K562 (cell line): Measurements from ENCODE around the gene EHBP1L1. TPM values are rescaled to one million over a fixed set of nuclear protein-coding genes. Genes with fewer than 3 reads are reported as not detected.
A peak's percentile ranks its signal among the peaks of the same experiment; 100 is the strongest.

Experiments used
- ARID1B ChIP-seq: fragments of 450-650 bp; IDR thresholded peaks from 2 replicates; pipeline ENCODE4 v1.6.1; 2016; ENCODE audit warnings: antibody characterized with exemption, mild to moderate bottlenecking, inconsistent platforms
- BRD4 ChIP-seq: fragments of 200-600 bp; sonication (generic); IDR thresholded peaks from 2 replicates; pipeline ENCODE4 v1.6.1; 2017; ENCODE audit warnings: inconsistent platforms
- BRD9 ChIP-seq: fragments of 450-650 bp; IDR thresholded peaks from 2 replicates; pipeline ENCODE4 v1.6.1; 2018; ENCODE audit warnings: low read depth; ENCODE audit not compliant: partially characterized antibody
- CREB3 ChIP-seq: fragments of 450-650 bp; conservative IDR thresholded peaks from 2 replicates; pipeline ENCODE4 v1.6.1; 2016; ENCODE audit warnings: missing genetic modification characterization, low read depth, mild to moderate bottlenecking, missing compliant biosample characterization, moderate library complexity
- CREB5 ChIP-seq: fragments of 250-450 bp; sonication (Bioruptor Pico); IDR thresholded peaks from 2 replicates; pipeline ENCODE4 v1.5.0; 2020; ENCODE audit warnings: mild to moderate bottlenecking
- DPF2 ChIP-seq: fragments of 450-650 bp; IDR thresholded peaks from 2 replicates; pipeline ENCODE4 v1.6.1; 2016
- FUS ChIP-seq: fragments of 200-400 bp; formaldehyde crosslinking; optimal IDR thresholded peaks from 2 replicates; pipeline ENCODE3; 2017; ENCODE audit warnings: low read depth, low read length
- GTF2A2 ChIP-seq: IDR thresholded peaks from 2 replicates; pipeline ENCODE4 v1.6.1; 2016; ENCODE audit warnings: mild to moderate bottlenecking, missing genetic modification characterization, missing compliant biosample characterization
- JUND ChIP-seq, 2 experiments: IDR thresholded peaks; 2 replicates in 1 of 2; 3 replicates in 1 of 2; pipeline ENCODE4 v1.6.1; 2011; ENCODE audit warnings: borderline replicate concordance in 2 of 2, low read depth in 2 of 2, low read length in 2 of 2, improper control_type of control experiment in 1 of 2, missing biosample characterization in 1 of 2, missing genetic modification characterization in 1 of 2, missing genetic modification reagents in 1 of 2
- KDM5B ChIP-seq: fragments of 200-600 bp; sonication (generic); IDR thresholded peaks from 2 replicates; pipeline ENCODE4 v1.6.1; 2012; ENCODE audit warnings: low read depth, mild to moderate bottlenecking, moderate library complexity, low read length, control low read depth, inconsistent platforms; ENCODE audit not compliant: insufficient replicate concordance
- MECOM ChIP-seq: fragments of 250-450 bp; sonication (Bioruptor Pico); IDR thresholded peaks from 2 replicates; pipeline ENCODE4 v1.8.0; 2022; ENCODE audit warnings: inconsistent platforms
- MTF1 ChIP-seq: fragments of 250-450 bp; sonication (Bioruptor Pico); IDR thresholded peaks from 2 replicates; pipeline ENCODE4 v1.9.0; 2021; ENCODE audit warnings: moderate library complexity, mild to moderate bottlenecking, inconsistent platforms, borderline replicate concordance
- NCOR1 ChIP-seq: fragments of 450-650 bp; IDR thresholded peaks from 2 replicates; pipeline ENCODE4 v1.6.1; 2016; ENCODE audit warnings: mild to moderate bottlenecking, moderate library complexity
- NR2F6 ChIP-seq: fragments of 450-650 bp; formaldehyde crosslinking; IDR thresholded peaks from 2 replicates; pipeline ENCODE4 v1.4.0; 2020; ENCODE audit warnings: mild to moderate bottlenecking
- NRF1 ChIP-seq, 2 experiments: fragments of 450-650 bp; IDR thresholded peaks in 1 of 2; conservative IDR thresholded peaks in 1 of 2; 2 replicates each; pipeline ENCODE4 v1.6.1; 2014; ENCODE audit warnings: mild to moderate bottlenecking in 2 of 2
- PPARD ChIP-seq: fragments of 250-450 bp; sonication (Bioruptor Pico); IDR thresholded peaks from 2 replicates; pipeline ENCODE4 v1.8.0; 2022; ENCODE audit warnings: inconsistent platforms, mild to moderate bottlenecking, moderate library complexity
- PTRF ChIP-seq: fragments of 450-650 bp; IDR thresholded peaks from 2 replicates; pipeline ENCODE4 v1.6.1; 2016; ENCODE audit warnings: mild to moderate bottlenecking, missing genetic modification characterization, missing compliant biosample characterization
- RBM34 ChIP-seq: fragments of 200-400 bp; formaldehyde crosslinking; IDR thresholded peaks from 2 replicates; pipeline ENCODE4 v1.6.1; 2018; ENCODE audit warnings: low read length, borderline replicate concordance; ENCODE audit not compliant: insufficient read depth
- RUNX1 ChIP-seq: sonication (generic); IDR thresholded peaks from 2 replicates; pipeline ENCODE4 v1.6.1; 2016; ENCODE audit warnings: antibody characterized with exemption, low read depth
- STAT5A ChIP-seq: IDR thresholded peaks from 2 replicates; pipeline ENCODE4 v1.6.1; 2012; ENCODE audit warnings: low read length, inconsistent platforms, borderline replicate concordance
- TAF15 ChIP-seq: fragments of 200-400 bp; formaldehyde crosslinking; IDR thresholded peaks from 2 replicates; pipeline ENCODE4 v1.6.1; 2017; ENCODE audit warnings: mild to moderate bottlenecking, low read depth, low read length, moderate library complexity
- TGIF2 ChIP-seq: sonication (generic); formaldehyde crosslinking; IDR thresholded peaks from 2 replicates; pipeline ENCODE4 v1.8.1; 2022; ENCODE audit warnings: mild to moderate bottlenecking, missing genetic modification reagents, moderate library complexity
- XRCC4 ChIP-seq: IDR thresholded peaks from one replicate; pipeline ENCODE4 v1.6.1; 2011; ENCODE audit not compliant: insufficient read depth, insufficient read length; ENCODE audit errors: extremely low read depth
- ZC3H8 ChIP-seq: fragments of 450-650 bp; IDR thresholded peaks from 2 replicates; pipeline ENCODE4 v1.6.1; 2017
- ZNF133 ChIP-seq: fragments of 250-450 bp; sonication (Bioruptor Pico); IDR thresholded peaks from 2 replicates; pipeline ENCODE4 v1.4.0; 2020; ENCODE audit warnings: mild to moderate bottlenecking
- ZNF512 ChIP-seq: IDR thresholded peaks from 2 replicates; pipeline ENCODE4 v1.6.1; 2016; ENCODE audit warnings: missing genetic modification characterization, missing compliant biosample characterization
- ZNF551 ChIP-seq: fragments of 250-450 bp; sonication (Bioruptor Pico); IDR thresholded peaks from 2 replicates; pipeline ENCODE4 v1.5.0; 2021; ENCODE audit warnings: mild to moderate bottlenecking, moderate library complexity
- polyA plus RNA-seq, 8 experiments: library from polyadenylated mRNA; depleted of rRNA in 4 of 8; stranded (reverse) in 5 of 8; unstranded in 3 of 8; fragments of >200 nt; fragmentation: Nextera tagmentation in 2 of 8; fragmentation: Illumina TruSeq in 1 of 8; extraction: Ambion mirVana in 2 of 8; extraction: Trizol in 1 of 8; gene quantifications; 2 replicates each; pipeline versions ENCODE4 v1.2.1 to v1.2.3, GENCODE V29; 2011 to 2014; ENCODE audit warnings: inconsistent platforms in 1 of 8, missing spikeins in 1 of 8
- total RNA-seq, 7 experiments: library from RNA; depleted of rRNA in 6 of 7; stranded (reverse); fragments of >200 nt in 6 of 7; fragmentation: Illumina TruSeq in 2 of 7; extraction: Trizol in 2 of 7; gene quantifications; 2 replicates each; pipeline versions ENCODE4 v1.2.1 to v1.2.3, GENCODE V29; 2011 to 2021; ENCODE audit warnings: low replicate concordance in 1 of 7

The EHBP1L1 gene
- total and polyA plus RNA-seq, 9 of the 15 experiments (the other 6 are each of a cell fraction or from before 2014, with no cell fraction given), result 0.03 to 87.1 (median 26.3) TPM

- TF ChIP-seq ARID1B (no peak), BRD4 (no peak), FUS (no peak), ZNF512 (tag) (no peak), STAT5A (no peak), GTF2A2 (no peak), MECOM (CRISPR knock-in tag) (no peak), RUNX1 (no peak), BRD9 (no peak), PTRF (tag) (no peak), MTF1 (CRISPR knock-in tag) (no peak), ZC3H8 (no peak), CREB3 (tag) (no peak), NRF1 (conservative IDR thresholded peaks at IDR 0.05 in 1 of 2, IDR thresholded peaks at IDR 0.05 in 1 of 2) (peak; percentile 100), NR2F6 (CRISPR knock-in tag) (no peak), DPF2 (no peak), XRCC4 (no peak), TAF15 (no peak), JUND (IDR thresholded peaks at IDR 0.05; ENCODE audit: borderline replicate concordance, low read depth, low read length) (peak; percentile 77), JUND (tag; IDR thresholded peaks at IDR 0.05; ENCODE audit: borderline replicate concordance, low read depth, low read length) (peak; percentile 69; the same call in 2 of the 3 replicates), ZNF551 (no peak), NCOR1 (no peak), KDM5B (no peak), TGIF2 (CRISPR knock-in tag) (no peak), PPARD (CRISPR knock-in tag) (no peak), ZNF133 (CRISPR knock-in tag) (no peak), RBM34 (no peak), CREB5 (CRISPR knock-in tag) (no peak)
These were observed 39.5 kb downstream of the EHBP1L1 start, which contains the start of gene PCNX3 (continued) for GRCh38 chr11:65615229-65615949.
